Measurements from ENCODE around the gene NCK2.
"Not testable (repeated sequence)": the region's sequence is repeated elsewhere in the genome, so short reads cannot be mapped to it uniquely, and the experiment has no call there.

NCK2 gene

DNA sequence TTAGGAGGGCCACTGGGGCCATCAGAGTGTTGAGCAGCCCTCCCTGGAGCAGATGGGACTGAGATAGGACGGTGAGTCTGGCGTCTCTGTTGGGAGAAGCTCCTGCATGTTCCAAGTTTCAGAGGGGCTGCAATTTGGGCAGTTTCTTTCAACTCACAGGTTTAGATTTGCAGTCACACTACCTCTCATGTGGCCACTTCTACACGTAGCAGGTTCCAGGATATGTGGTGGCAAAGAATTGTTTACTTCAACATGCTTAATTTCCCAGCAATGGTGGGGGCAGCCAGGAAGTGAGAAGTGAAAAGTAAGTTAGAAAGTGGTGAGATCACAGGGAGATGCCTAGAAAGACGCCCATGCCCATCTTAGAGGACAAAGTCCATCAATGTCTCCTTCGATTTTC, 9.3 kb downstream of the NCK2 start:
- DNase-seq (ENCODE audit: insufficient read length, low spot score): no peak
- no peak for FAIRE-seq

GRCh38 chr2:105754994-105755393, 10.3 kb downstream of the NCK2 start:
- DNase-seq (ENCODE audit: insufficient read length, low spot score) (no peak), FAIRE-seq (no peak)

DNA sequence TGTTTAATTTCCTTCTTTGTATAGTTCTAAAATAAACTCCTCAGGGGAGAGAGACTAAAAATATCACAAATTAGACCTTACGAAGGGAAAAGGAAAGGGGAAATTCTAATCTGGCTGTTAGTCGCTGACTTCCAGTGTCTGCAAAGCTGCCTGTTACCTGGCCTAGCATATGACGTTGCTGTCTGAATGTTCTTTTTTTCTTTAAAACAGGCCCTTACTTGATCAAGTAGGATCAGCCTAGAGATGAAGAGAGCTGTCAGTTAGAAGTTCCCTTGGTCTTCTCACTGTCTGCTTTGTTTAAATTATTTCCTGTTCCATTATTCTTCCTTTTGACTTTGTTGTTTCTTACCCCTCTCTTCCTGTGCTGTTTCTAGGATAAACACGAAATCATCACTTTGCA, 11.2 kb downstream of the NCK2 start:
- DNase-seq (ENCODE audit: insufficient read length, low spot score): no peak
- no peak for FAIRE-seq

DNA sequence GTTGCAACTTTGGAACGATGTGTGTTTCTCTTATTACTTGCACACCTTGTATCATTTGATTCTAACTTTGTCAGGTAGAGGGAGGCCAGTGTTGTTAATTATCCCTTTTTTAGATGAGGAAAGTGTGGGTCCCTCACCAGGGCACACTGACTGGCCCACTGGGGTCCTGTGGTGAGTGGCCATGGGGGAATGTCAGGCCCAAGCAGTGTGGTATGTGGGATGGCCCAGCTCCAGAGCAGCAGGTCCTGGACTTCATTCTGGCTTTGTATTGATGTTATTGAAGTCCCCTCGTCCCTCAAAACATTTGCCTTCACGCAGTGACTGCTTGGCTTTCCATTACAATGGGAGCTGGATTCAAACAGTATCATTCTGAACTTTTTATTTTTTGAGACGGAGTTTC, 11.7 kb downstream of the NCK2 start:
- no peak for FAIRE-seq
- no peak for DNase-seq (ENCODE audit: insufficient read length, low spot score)

- FAIRE-seq: not testable (repeated sequence)
Observed at GRCh38 chr2:105756865-105757264, 12.2 kb downstream of the NCK2 start.

GRCh38 chr2:105757433-105757832, 12.7 kb downstream of the NCK2 start:
- no peak for DNase-seq (ENCODE audit: insufficient read length, low spot score)
- FAIRE-seq: no peak

More at GRCh38 chr2:105756865-105757264, 12.2 kb downstream of the NCK2 start:
- not testable (repeated sequence) for DNase-seq (ENCODE audit: insufficient read length, low spot score)

- no peak for FAIRE-seq
- no peak for DNase-seq (ENCODE audit: insufficient read length, low spot score)
Observed at GRCh38 chr2:105760191-105760590, 15.5 kb downstream of the NCK2 start.

GRCh38 chr2:105760639-105761337, 16.1 kb downstream of the NCK2 start:
- no peak for FAIRE-seq
- DNase-seq (ENCODE audit: insufficient read length, low spot score): no peak

DNA sequence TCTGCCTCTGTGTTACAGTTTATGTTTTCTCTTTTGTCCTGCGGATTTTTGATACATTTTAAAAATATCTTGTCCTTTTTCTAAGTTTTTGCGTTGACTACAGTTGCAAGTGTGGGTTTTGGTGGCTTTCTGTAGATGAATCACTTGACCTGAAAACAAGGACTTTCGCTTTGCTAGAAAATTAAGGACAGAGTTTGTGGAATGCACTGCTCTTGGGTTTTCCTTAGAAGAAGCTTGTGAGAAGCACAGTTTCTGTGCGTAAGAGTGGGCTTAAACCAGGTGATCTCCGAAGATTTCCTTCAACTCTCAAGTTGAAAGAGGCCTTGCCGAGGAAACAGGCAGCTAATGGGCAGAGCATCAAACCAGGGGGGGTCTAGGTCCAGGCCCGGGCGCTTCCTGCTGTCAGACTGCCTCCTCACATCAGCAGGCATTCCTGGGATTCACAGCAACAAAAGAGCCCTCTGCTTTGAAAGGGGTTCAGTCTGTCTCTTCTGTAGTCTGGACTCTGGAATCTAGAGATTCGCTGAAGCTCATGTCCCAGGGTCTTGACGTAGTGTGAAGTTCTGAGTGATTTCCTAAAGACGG, 17.3 kb downstream of the NCK2 start:
- FAIRE-seq: no peak

GRCh38 chr2:105763076-105763475, 18.4 kb downstream of the NCK2 start:
- no peak for FAIRE-seq

More for the DNA sequence above, 17.3 kb downstream of the NCK2 start:
- no peak for DNase-seq (ENCODE audit: insufficient read length, low spot score)

GRCh38 chr2:105764059-105764458, 19.3 kb downstream of the NCK2 start:
- DNase-seq (ENCODE audit: insufficient read length, low spot score) (no peak), FAIRE-seq (no peak)

More at GRCh38 chr2:105763076-105763475, 18.4 kb downstream of the NCK2 start:
- DNase-seq (ENCODE audit: insufficient read length, low spot score): no peak

GRCh38 chr2:105765415-105766299, 20.9 kb downstream of the NCK2 start:
- FAIRE-seq (no peak), DNase-seq (ENCODE audit: insufficient read length, low spot score) (no peak)

DNA sequence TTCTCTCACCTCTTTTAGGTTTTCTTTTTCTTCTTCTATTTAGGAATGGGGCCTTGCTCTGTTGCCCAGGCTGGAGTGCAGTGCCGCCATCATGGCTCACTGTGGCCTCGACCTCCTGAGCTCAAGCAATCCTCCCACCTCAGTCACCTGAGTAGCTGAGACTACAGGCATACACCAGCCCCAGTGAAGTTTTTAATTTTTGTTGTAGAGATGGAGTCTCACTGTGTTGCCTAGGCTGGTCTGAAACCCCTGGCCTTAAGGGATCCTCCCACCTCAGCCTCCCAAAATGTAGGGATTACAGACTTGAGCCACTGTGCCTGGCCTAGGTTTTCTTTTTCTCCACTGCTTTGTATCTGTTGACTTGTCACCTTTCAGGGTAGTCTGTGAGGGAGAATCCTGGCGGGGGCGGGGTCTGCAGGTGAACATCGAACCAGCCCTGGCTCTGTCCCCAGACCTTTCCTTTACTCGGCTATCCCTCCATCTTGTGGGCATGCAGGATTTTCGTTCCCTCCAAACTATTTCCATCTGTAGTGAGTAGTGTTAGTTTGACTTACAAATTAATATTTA, 21.7 kb downstream of the NCK2 start:
- DNase-seq (ENCODE audit: insufficient read length, low spot score) (no peak), FAIRE-seq (no peak)

DNA sequence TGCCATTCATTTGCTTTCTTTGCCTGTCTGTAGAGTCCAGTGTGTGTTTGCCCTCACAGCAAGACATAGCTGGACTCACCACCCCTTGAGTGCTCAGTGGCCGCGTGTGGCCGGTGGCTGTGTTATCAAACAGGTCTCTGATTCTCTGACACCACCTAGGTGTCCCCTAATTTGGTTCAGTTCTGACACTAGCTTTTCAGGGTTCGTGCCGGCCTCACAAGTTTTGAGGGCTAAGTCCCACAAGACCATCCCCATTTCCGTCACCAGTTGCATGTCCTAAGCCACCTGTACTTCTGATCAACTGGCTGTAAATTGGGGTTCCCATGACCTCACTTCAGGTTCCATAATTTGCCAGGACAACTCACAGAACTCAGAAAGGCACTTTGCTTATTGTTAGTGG, 23.5 kb downstream of the NCK2 start:
- no peak for DNase-seq (ENCODE audit: insufficient read length, low spot score)

GRCh38 chr2:105768961-105769452, 24.3 kb downstream of the NCK2 start:
- DNase-seq (ENCODE audit: insufficient read length, low spot score): no peak
- no peak for FAIRE-seq

More for the DNA sequence above, 23.5 kb downstream of the NCK2 start:
- no peak for FAIRE-seq

DNA sequence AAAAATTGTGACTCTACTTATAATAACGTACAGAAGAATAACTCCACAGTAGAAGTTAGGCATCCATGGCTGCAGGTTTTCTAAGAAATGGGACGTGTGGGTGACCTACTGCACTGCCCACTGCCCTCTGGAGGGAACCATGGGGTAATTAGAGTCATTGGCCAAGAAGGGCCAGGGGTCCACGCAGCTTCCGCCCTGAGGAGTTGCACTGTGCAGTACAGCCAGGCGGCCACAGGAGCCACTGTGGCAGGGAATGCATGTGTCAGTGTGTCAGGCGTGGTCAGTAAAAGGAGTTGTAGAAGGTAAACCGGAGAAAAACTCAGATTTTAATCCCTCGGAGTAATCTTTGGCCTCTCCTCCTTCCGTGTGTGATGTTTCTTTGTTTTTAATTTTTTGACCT, 24.8 kb downstream of the NCK2 start:
- FAIRE-seq: no peak

DNA sequence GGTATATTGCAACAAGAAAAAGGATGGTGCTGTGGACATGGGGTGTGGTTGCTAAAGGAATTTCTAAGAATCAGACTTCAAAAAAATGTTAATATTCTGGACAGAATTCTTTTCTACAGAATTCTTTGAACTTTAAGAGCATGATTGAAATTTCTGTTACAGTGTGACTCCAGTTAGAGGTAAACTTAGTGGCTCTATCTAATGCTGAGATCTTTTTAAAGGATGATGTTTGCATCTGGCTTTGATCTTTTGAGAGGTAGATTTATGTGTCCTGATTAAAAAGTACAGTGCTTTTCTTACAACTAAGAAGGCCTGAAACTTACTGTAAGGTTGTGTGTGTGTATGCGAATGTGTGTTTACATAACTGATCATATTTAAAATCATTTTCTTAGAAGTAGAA, 25.4 kb downstream of the NCK2 start:
- FAIRE-seq (no peak), DNase-seq (ENCODE audit: insufficient read length, low spot score) (no peak)

More for the DNA sequence above, 24.8 kb downstream of the NCK2 start:
- DNase-seq (ENCODE audit: insufficient read length, low spot score): no peak

DNA sequence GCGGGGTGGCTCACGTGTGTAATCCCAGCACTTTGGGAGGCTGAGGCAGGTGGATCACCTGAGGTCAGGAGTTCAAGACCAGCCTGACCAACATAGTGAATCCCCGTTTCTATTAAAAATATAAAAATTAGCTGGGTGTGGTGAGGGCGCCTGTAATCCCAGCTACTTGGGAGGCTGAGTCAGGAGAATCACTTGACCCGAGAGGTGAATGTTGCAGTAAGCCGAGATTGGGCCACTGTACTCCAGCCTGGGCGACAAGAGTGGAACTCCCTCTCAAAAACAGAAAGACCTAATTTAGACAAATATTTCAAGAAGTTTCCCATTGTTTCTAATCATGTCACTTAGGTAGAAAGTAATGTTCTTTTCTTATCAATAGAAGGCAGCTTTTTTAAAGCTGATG, 26.6 kb downstream of the NCK2 start:
- FAIRE-seq; DNase-seq (ENCODE audit: insufficient read length, low spot score): not testable (repeated sequence)

GRCh38 chr2:105771836-105772235, 27.1 kb downstream of the NCK2 start:
- DNase-seq (ENCODE audit: insufficient read length, low spot score): no peak
- FAIRE-seq: no peak

GRCh38 chr2:105772362-105772761, 27.6 kb downstream of the NCK2 start:
- DNase-seq (ENCODE audit: insufficient read length, low spot score): no peak
- FAIRE-seq: no peak

GRCh38 chr2:105773568-105773967, 28.9 kb downstream of the NCK2 start:
- DNase-seq (ENCODE audit: insufficient read length, low spot score) (no peak), FAIRE-seq (no peak)

Measured in HTR-8/SVneo (cell line).